NCI-H2227 (cell line): ENCODE measurements around the gene DYNC1H1.

Experiments used
- DNase-seq: peaks from one replicate; lab custom pipeline; 2025; ENCODE audit not compliant: unreplicated experiment; lab: John Stamatoyannopoulos, UW

DYNC1H1 gene

DNA sequence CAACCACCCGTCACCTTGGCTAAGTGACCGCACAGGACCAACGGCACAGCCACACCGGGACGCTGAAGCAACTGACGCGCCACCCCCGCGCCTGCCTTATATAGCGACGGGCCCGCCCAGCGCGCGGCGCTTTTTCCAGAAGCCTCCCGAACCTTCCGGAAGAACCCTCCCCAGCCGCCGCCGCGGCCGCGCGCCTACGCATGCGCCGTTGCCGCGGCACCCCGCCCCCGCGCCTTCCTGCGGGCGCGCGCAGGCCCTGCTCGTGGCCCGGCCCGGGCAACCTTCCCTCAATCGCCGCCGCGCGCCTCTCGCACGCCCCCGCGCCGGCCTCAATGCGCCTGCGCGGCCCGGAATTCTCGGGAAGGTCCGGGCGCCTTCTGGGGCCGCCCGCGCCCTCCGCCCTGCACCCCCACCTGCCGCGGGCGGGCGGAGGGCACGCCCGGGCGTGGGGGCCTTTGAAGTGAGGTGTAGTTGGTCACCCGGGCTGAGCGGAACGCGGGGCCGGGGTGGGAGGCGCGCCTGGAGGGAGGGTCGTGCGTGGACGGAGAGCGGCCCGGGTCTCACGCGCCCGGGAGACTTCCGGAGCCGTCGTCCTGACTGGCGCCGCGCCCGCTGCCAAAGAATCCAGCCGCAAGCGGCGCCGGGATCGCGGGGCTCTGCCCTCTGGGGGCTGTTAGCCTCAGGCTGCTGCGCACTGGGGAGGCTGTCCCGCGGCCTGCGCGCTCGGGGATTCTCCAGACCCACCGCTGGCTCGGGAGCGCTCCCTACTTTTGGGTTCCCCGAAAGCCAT is 122.8 kb downstream of the DYNC1H1 start, which contains the start of gene HSP90AA1:
Gene HSP90AA1 (minus strand): TSS at position 73 of the 790 bp plus-strand sequence. CDS start 666 bp downstream, outside the sequence.
- DNase-seq, result peak; percentile 98

DNA sequence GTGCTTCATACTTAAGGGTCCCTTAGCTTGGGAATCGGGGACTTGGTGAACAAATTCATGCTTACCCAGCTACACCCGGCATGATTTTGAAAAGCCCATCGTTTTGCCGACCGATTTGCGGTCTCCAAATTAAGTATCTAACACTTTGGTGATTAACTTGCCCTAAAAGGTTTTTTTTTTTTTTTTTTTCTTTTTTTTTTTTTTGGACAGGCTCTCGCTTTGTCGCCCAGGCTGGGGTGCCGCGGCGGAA is 123.3 kb downstream of the DYNC1H1 start:
- no peak for DNase-seq

DNA sequence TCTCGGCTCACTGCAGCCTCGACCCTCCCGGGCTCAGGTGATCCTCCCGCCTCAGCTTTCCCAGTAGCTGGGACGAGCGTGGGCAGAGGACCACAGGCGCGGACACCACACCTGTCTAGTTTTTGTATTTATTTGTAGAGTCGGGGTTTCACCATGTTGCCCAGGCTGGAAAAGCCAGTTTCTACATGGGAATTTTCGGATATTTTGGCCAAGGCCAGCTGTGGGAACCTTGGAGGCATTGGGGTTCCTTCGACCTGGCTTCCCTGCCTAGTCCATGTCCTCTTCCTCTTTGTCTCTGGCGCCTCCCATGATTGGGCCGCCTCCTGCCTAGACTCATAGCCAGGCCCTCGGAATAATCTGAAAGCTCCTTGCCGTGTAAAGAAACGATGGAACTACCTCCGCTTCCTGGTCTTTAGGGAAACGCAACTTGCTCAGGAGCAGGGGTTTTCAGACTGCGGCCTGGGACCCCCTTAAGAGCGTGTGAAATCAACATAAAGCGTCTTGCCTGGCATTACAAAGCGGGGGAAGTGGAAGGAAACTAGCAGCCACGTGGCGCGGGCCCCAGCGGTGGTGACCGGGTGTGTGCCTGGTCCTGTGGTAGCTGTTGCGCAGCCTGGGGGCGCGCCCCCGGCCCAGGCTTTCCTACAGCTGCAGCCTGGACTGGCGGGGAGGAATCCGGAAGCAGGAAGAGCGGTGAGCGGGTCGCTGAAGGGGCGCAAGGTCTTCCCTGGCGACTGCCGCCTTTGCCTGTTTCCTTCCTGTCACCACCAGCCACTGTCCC is 123.8 kb downstream of the DYNC1H1 start:
- DNase-seq, result no peak

DNA sequence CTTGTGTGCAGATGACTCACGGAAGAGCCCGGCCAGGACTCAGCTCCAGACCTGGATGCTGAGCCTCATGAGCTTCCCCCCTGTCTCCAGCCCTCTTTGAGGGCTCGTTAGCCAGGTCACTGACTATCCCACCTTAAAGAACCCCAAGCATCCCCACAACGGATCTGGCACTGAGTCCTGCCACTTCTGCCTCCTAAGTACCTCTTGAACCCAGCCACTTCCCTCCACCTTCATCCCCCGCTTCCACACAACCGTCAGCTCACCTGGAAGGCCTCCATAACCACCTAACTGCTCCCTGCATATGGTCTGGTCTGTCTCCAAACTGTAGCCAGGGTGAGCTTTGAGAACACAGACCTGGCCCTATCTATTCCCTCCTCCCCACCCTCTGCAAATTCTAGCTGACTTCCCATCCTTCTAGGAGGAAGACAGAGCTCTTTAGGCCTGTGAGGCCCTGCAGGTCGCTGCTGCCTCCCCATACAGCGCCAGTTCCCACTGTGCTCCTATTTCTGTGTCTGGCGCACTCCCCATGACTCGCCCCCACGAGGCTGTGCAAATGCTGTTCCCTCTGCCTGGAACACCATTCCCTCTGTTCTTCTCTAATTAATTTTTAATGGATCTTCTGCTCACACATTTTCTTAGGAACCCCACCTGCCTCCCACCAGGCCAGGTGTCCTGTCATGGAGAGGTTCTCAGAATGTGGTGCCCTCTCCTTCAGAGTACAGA is 125.4 kb downstream of the DYNC1H1 start:
- no peak for DNase-seq

DNA sequence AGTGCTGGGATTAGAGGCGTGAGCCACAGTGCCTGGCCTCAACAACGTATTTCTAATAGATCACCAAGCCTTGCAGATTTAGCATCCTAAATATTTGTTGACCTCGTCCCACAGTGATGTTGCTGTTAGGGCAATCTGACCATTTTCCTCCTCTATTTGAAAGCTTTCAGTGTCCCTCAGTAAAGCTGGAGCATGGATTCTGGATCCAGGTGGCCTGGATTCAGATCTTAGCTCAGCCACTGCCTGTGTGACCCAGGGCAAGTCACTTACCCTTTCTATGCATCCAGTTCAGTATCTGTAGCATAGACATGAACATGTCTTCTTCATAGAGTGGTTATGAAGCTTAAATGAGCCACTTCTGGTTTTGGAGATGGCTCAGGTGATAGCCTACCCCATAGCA is 126.3 kb downstream of the DYNC1H1 start:
- DNase-seq, result no peak

DNA sequence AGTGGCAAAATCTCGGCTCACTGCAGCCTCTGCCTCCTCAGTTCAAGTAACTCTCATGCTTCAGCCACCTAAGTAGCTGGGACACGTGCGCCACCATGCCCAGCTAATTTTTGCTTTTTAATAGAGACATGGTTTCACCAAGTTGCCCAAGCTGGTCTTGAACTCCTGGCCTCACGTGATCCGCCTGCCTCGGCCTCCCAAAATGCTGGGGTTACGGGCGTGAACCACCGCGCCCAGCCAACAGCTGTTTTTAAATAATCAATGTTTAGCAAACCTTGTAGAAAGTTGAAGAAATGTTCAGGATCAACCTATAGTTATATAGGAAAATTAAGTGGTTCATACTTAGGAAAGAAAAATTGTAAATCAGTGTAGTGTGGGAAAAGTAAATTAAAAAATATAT is 128.4 kb downstream of the DYNC1H1 start:
- DNase-seq, result no peak

DNA sequence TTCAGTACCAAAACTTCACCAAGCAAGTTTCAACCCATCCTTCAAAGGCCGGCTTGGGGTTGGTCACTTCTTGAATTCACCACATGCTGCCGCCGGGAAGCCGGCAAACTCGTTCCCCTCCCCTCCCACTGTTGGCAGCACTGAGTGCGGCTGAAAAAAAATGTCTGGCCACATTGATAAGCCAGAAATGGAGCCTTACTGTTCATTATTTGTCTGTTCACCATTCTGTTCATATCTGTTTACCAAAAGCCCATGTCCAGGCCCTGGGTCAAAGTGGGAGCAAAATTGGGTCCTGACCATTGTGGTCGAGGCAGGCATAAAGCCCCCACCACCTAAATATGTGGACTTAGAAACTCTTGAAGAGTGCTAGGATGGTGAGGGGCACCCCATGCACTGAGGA is 129.7 kb downstream of the DYNC1H1 start:
- no peak for DNase-seq

DNA sequence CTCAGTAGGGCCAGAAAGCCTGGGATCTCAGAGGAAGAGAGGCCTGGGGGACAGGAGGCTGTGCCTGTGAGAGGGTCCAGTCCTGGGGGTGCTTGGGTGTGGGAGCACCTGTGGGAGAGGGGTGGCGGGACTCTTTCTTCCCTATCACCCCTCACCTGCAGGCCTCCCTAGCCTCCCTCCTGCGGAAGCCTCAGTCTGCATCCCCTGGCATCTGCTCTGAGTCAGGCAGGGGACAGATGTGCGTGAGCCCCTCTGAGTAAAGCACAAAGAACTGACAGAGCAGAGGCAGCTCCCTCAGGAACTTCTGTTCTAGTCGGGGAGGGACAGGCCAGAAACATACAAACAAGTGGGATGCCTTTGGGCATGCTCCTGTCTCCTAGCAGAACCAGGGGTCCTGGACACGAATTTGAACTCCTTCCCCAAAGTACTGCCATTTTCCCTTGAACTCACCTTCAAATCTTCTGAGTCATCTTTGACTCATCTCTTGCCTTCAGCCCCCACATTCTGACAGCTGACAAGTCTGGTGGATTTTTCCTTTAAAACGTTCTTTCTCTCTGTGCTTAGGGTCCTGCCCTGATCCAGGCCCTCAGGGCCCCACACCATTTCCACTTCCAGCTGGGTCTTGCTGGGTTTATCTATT is 131.0 kb downstream of the DYNC1H1 start:
- DNase-seq, result no peak

DNA sequence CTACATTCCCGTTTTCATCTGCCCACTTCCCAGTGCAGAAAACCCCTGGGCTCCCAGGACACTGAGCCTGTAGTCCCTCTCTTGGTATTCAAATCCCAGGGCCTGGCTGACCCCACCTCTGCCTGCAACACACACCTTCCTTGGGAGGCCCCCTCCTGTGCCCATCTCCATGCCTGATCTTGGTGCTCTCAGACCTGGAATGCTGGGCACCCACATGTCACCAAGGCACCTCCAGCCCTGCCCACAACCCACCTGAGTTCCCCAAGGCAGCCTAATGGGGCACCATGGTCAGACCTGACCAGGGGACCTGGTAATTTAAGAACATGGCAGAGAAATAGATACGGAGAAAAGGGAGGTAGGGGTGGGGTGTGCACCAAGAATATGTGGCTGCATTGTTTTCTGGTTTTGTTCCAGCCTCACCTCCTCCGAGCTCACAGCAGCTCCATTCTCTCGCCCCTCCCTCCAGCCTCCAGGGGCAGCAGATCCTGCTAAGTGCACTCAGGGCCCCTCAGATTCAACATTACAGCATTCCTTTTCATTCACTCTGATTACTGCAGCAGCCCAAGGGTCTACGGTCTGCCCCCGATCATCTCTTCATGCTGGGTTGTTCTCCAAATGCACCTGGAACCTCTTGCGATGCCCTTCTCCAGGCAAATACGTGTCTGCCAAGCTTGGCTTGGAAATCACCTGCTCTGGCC is 131.6 kb downstream of the DYNC1H1 start:
- peak; percentile 26 for DNase-seq

DNA sequence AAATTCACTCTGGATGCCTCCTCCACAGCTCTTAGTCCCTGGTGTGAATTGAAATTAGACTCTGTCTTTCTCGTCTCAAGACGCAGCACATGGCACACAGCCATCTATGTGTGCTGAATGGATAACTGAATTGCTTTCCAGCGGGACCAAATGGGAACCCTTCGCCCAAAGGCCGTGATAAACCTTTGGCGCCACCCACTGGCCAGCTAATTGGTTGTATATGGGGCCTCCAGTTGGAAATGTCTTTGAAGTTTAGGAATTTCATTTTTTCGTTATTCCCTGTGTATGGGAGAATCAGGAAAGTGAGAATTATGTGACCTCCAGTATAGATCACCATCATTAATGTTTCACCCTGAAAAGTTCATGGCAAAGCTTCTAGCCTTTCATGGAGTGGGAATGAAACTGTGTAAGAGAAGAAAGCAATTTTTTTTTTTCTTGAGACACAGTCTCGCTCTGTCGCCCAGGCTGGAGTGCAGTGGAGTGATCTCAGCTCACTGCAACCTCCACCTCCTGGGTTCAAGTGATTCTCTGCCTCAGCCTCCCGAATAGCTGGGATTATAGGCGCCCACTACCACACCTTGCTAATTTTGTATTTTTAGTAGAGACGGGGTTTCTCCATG is 132.3 kb downstream of the DYNC1H1 start:
- peak; percentile 82 for DNase-seq

DNA sequence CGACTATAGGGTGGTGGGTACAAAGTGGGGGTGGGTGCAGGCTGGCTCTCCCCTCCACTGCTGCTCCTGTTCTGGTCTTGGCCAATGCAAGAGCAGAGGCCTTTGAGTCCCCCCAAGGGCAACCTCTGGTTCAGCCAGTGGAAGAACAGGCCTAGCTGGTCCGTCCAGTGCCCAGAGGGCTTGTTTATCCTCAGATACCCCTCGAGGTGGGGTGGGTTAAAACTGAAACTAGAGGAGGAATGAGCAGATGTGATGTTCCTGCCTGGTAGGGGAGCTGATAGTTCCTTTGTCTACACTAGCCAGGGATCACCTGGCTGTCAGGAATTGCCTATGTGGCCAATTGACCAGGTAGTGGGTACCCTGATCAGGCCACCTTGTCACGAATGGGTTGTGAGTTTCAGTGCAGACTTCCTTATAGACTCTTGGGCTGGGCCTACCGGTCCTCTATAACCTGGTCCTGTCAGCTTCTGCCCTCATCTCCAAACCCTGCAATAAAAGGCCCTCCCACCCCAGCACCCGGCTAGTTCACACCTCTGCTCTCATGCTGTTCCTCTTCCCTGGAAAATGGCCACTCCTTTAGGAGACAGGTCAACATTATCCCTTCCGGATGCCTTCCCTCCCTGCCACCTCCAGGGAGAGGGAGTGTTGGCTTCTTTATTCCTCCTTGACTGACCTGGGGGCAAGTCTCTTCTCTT is 133.2 kb downstream of the DYNC1H1 start:
- DNase-seq, result no peak

DNA sequence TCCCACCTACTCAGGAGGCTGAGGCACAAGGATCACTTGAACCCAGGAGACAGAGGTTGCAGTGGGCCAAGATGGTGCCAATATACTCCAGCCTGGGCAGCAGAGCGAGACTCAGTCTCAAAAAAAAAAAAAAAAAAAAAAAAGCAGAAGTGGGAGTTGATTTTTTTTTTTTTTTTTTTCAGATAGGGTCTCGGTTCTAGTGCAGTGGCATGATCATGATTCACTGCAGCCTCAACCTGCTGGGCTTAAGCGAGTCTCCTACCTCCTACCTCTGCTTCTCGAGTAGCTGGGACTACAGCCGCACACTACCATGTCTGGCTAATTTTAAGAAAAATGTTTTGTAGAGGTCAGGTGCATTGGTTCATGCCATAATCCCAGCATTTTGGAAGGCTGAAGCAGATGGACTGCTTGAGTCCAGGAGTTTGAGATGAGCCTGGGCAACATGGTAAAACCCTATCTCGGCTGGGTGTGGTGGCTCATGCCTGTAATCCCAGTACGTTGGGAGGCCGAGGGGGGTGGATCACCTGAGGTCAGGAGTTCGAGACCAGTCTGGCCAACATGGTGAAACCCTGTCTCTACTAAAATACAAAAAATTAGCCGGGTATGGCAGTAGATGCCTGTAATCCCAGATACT is 138.8 kb downstream of the DYNC1H1 start:
- no peak for DNase-seq

DNA sequence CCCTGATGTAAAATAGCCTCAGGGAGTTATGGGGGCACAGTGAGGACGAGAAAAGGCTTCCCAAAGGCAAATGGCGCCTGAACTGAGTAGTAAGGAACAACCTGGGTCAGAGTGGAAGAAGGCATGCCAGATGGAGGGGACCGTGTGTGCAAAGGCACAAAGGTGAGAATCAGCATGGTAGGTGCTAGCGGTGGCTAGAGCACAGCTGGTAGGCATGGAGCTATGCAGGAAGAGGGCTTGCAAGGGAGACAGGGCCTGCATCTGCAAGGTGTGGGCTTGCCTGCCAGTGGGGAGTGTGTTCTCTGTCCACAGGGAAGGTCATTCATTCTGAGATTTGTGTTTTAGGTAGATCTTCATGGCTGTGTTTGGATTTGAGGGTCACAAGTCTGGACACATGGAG is 141.0 kb downstream of the DYNC1H1 start:
- DNase-seq, result no peak
